ENCODE measurements around the gene PAPPA.

GRCh38 chr9:116179568-116179967, 26.0 kb downstream of the PAPPA start:
- TF ChIP-seq, protein P1, sequence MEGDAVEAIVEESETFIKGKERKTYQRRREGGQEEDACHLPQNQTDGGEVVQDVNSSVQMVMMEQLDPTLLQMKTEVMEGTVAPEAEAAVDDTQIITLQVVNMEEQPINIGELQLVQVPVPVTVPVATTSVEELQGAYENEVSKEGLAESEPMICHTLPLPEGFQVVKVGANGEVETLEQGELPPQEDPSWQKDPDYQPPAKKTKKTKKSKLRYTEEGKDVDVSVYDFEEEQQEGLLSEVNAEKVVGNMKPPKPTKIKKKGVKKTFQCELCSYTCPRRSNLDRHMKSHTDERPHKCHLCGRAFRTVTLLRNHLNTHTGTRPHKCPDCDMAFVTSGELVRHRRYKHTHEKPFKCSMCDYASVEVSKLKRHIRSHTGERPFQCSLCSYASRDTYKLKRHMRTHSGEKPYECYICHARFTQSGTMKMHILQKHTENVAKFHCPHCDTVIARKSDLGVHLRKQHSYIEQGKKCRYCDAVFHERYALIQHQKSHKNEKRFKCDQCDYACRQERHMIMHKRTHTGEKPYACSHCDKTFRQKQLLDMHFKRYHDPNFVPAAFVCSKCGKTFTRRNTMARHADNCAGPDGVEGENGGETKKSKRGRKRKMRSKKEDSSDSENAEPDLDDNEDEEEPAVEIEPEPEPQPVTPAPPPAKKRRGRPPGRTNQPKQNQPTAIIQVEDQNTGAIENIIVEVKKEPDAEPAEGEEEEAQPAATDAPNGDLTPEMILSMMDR (IDR thresholded peaks at IDR 0.05): no peak
- no peak for TF ChIP-seq POLR2A (IDR thresholded peaks at IDR 0.05)

Measured in adrenal gland (tissue), 5 donors.